Uterus (tissue), 4 donors: ENCODE measurements around the gene TIMM8B. TPM values are rescaled to one million over a fixed set of nuclear protein-coding genes. Genes with fewer than 3 reads are reported as not detected.

ENCODE experiments used
- DNase-seq, 2 donors: peaks; one replicate each; pipeline ENCODE4 v3.0.0-alpha.2; 2019 to 2020
- H3K27ac ChIP-seq, 2 donors: fragments of 200-600 bp; sonication (generic); 1 replicate in 1 of 2; 2 replicates in 1 of 2; pipeline ENCODE4 v1.5.1; 2016 to 2018
- H3K27me3 ChIP-seq, 2 donors: fragments of 200-600 bp; sonication (generic); one replicate each; pipeline ENCODE4 v1.5.1; 2018 to 2019; ENCODE audit warnings: control low read depth in 1 of 2
- H3K36me3 ChIP-seq, 2 donors: fragments of 200-600 bp; sonication (generic); one replicate each; pipeline ENCODE4 v1.5.1; 2019; ENCODE audit warnings: control low read depth in 1 of 2
- H3K4me1 ChIP-seq, 2 donors: fragments of 200-600 bp; sonication (generic); one replicate each; pipeline ENCODE4 v1.5.1; 2018 to 2019; ENCODE audit warnings: control low read depth in 1 of 2
- H3K4me3 ChIP-seq, 2 donors: fragments of 200-600 bp; sonication (generic); 1 replicate in 1 of 2; 2 replicates in 1 of 2; pipeline ENCODE4 v1.5.1; 2018 to 2019; ENCODE audit warnings: mild to moderate bottlenecking in 1 of 2
- H3K9me3 ChIP-seq, 2 donors: fragments of 200-600 bp; sonication (generic); one replicate each; pipeline ENCODE4 v1.5.1; 2019; ENCODE audit warnings: control low read depth in 1 of 2
- CTCF ChIP-seq, 4 experiments: fragments of 200-600 bp in 2 of 4; fragments of 450-650 bp in 2 of 4; sonication (generic) in 2 of 4; IDR thresholded peaks; one replicate each; pipeline ENCODE4 v1.5.1; 2016 to 2019; ENCODE audit warnings: antibody characterized with exemption in 4 of 4, mild to moderate bottlenecking in 2 of 4, moderate library complexity in 1 of 4
- POLR2A ChIP-seq, 2 donors: fragments of 450-650 bp; IDR thresholded peaks; one replicate each; pipeline ENCODE4 v1.6.1; 2016; ENCODE audit warnings: antibody characterized with exemption in 2 of 2, mild to moderate bottlenecking in 1 of 2, moderate library complexity in 1 of 2
- intact Hi-C: fragments of 100-400 bp; cut with DNase I; formaldehyde crosslinking; loops from one replicate; pipeline ENCODE4 v1.15.1; 2023; ENCODE audit warnings: low total_unique reads
- total RNA-seq, 4 donors: library from RNA; depleted of rRNA in 3 of 4; stranded (reverse); fragments of >200 nt in 3 of 4; gene quantifications; one replicate each; pipeline versions ENCODE4 v1.1.0 to v1.2.4, GENCODE V29; 2014 to 2023
- donor health status: DM: yes; HTN: yes; CAD: no.

Gene TIMM8B
- total RNA-seq, 4 donors from 2014 or later, result 17.7 to 56.1 (median 43.6) TPM

DNA sequence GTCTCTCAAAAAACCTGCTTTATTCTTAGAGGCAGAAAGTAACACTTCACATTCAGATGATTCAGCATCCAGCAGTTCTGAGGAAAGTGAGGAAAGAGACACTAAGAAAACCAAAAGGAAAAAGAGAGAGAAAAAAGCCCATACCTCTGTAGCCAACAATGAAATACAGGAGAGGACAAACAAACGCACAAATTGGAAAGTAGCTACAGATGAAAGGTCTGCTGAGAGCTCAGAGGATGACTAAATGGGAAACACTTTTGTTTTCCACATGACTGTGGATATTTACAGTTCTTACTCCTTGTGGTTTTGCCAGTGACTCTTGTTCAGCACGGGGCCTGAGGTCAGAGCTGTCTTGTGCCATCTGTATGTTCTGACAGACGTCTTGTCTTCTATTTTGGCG is 3.8 kb downstream of the TIMM8B start:
- Histone ChIP-seq H3K9me3 (no peaks in the 10 kb centered on the region), H3K27ac (no peak overlapping the region), H3K4me3 (no peak overlapping the region), H3K4me1 (peaks cover 0 to 4% of the 10 kb centered on the region in 2 donors), H3K27me3 (no peaks in the 10 kb centered on the region), H3K36me3 (no peaks in the 10 kb centered on the region)
- no peak for TF ChIP-seq POLR2A (IDR thresholded peaks at IDR 0.05)
- TF ChIP-seq CTCF (IDR thresholded peaks at IDR 0.05), result no peak
- intact Hi-C loops, result loop anchor here (10.0 kb wide), 1 partner anchor 208 kb away; the partner anchor contains the start of genes ALG9, CFAP68 and FDXACB1
- no peak for DNase-seq

- H3K9me3 ChIP-seq, result no peaks in the 10 kb centered on the region
- H3K27ac ChIP-seq, result peak within 1 kb of the TSS; percentile 86 to 92
- H3K4me1 ChIP-seq, result peaks cover 0 to 9% of the 10 kb centered on the region in 2 donors
- H3K27me3 ChIP-seq, result no peaks in the 10 kb centered on the region
- H3K4me3 ChIP-seq, result peak within 1 kb of the TSS; percentile 63 to 81
- peak; percentile 73 to 79 for DNase-seq
- no peaks in the 10 kb centered on the region for H3K36me3 ChIP-seq
- TF ChIP-seq POLR2A (IDR thresholded peaks at IDR 0.05) (peak in 1 of 2 donors; percentile 17), CTCF (IDR thresholded peaks at IDR 0.05) (peak in 3 of 4 experiments; percentile 6 to 42 (median 6))
- intact Hi-C loops, result no loop called here
These were observed 12.4 kb downstream of the TIMM8B start, which contains the start of the genes NKAPD1 and PIH1D2 for GRCh38 chr11:112073941-112074811. NKAPD1 (plus strand) TSS chr11:112074299; CDS start chr11:112075575, 1,276 bp downstream. PIH1D2 (minus strand) TSS chr11:112074017; CDS start chr11:112073174, 843 bp downstream.

DNA sequence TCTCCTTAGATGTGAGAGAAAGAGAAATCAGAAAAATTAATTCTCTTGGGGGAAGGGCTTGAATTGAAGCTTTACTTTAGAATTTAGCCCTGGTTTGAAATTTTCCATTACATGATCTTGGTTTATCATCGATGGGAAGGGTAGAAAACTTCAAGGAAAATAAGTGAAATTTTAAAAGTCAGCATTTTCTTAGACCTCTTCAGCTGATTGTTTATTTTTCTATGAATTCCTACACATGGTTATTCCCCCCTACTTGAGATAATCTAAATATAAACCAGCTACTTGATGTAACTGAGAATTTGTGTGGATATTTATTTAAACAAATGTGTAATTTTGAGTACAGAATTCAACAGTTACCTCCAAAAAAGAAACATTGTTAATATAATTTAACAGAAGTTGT is 23.6 kb downstream of the TIMM8B start:
- intact Hi-C loops, result no loop called here
- Histone ChIP-seq H3K4me1 (no peaks in the 10 kb centered on the region), H3K9me3 (no peaks in the 10 kb centered on the region), H3K36me3 (no peaks in the 10 kb centered on the region), H3K27me3 (no peaks in the 10 kb centered on the region), H3K4me3 (no peak overlapping the region), H3K27ac (no peak overlapping the region)
- DNase-seq, result no peak
- no peak for TF ChIP-seq CTCF (IDR thresholded peaks at IDR 0.05)
- TF ChIP-seq POLR2A (IDR thresholded peaks at IDR 0.05), result no peak

DNA sequence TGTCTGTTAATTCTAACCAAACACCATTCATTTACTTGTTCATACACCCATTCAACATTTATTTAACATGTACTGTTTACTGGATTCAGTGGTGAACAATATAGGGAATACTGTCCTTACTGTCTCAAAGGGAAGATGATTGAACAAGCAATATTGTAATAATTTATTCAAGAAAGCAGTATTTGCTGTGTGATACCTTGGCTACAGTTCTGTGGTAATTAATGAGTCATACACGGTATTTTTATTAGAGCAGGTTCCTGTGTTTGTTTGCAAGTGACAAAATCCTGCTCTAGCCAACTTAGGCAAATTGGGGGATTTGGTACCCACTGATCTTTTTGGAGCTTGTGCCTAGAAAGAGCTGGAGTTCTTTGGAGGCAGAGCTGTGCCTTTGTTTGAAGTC is 28.5 kb downstream of the TIMM8B start:
- Histone ChIP-seq H3K27ac (no peak overlapping the region), H3K9me3 (no peaks in the 10 kb centered on the region), H3K4me3 (no peak overlapping the region), H3K4me1 (no peaks in the 10 kb centered on the region), H3K27me3 (no peaks in the 10 kb centered on the region), H3K36me3 (no peaks in the 10 kb centered on the region)
- no peak for DNase-seq
- intact Hi-C loops, result no loop called here
- TF ChIP-seq POLR2A (IDR thresholded peaks at IDR 0.05) (no peak), CTCF (IDR thresholded peaks at IDR 0.05) (no peak)

- Histone ChIP-seq H3K9me3 (no peaks in the 10 kb centered on the region), H3K4me3 (no peak overlapping the region), H3K27me3 (no peaks in the 10 kb centered on the region), H3K36me3 (no peaks in the 10 kb centered on the region), H3K4me1 (no peaks in the 10 kb centered on the region), H3K27ac (no peak overlapping the region)
- TF ChIP-seq CTCF (IDR thresholded peaks at IDR 0.05) (no peak), POLR2A (IDR thresholded peaks at IDR 0.05) (no peak)
- DNase-seq, result no peak
- intact Hi-C loops, result no loop called here
These were observed 29.4 kb downstream of the TIMM8B start for GRCh38 chr11:112057170-112057569.
